Cardiac muscle cell (in vitro differentiated cells and primary cell): ENCODE data around the gene IFNLR1. TPM values are rescaled to one million over a fixed set of nuclear protein-coding genes. Genes with fewer than 3 reads are reported as not detected.
A peak's percentile ranks its signal among the peaks of the same experiment; 100 is the strongest.

Source experiments
- DNase-seq, 2 donors: peaks; one replicate each; pipeline versions ENCODE4 v3.0.0 to v3.0.0-alpha.2; 2010 to 2017; ENCODE audit warnings: low read depth in 1 of 2, low spot score in 1 of 2
- H3K27ac ChIP-seq: fragments of 200-600 bp; sonication (generic); 2 replicates; pipeline ENCODE4 v1.5.1; 2016
- H3K27me3 ChIP-seq: fragments of 200-600 bp; sonication (generic); 2 replicates; pipeline ENCODE4 v1.6.0; 2016; ENCODE audit warnings: control low read depth
- H3K36me3 ChIP-seq: fragments of 200-600 bp; sonication (generic); 2 replicates; pipeline ENCODE4 v1.5.1; 2016; ENCODE audit warnings: control low read depth
- H3K4me1 ChIP-seq: fragments of 200-600 bp; sonication (generic); 2 replicates; pipeline ENCODE4 v1.8.1; 2017; ENCODE audit warnings: low read depth, mild to moderate bottlenecking, mixed run types
- H3K4me3 ChIP-seq: fragments of 200-600 bp; sonication (generic); 2 replicates; pipeline ENCODE4 v1.5.1; 2016; ENCODE audit warnings: mild to moderate bottlenecking
- H3K9me3 ChIP-seq: fragments of 200-600 bp; sonication (generic); 2 replicates; pipeline ENCODE4 v1.5.1; 2017; ENCODE audit warnings: low read depth, mild to moderate bottlenecking, control low read depth
- CTCF ChIP-seq: IDR thresholded peaks from 2 replicates; pipeline ENCODE4 v1.5.1; 2012; ENCODE audit warnings: low read depth, mild to moderate bottlenecking, low read length
- polyA plus RNA-seq: library from polyadenylated mRNA; unstranded; fragments of >200 nt; fragmentation: Nextera tagmentation; extraction: Ambion mirVana; gene quantifications from 2 replicates; pipeline ENCODE4 v1.2.1, GENCODE V29; 2016
- total RNA-seq: library from RNA; depleted of rRNA; stranded (reverse); fragments of >200 nt; gene quantifications from 2 replicates; pipeline ENCODE4 v1.2.3, GENCODE V29; 2016

Gene IFNLR1
- total and polyA plus RNA-seq, 2 experiments from 2014 or later = 3.9 to 15.2 TPM

- Histone ChIP-seq H3K27me3 (no peaks in the 10 kb centered on the region), H3K4me1 (no peaks in the 10 kb centered on the region), H3K27ac (no peak overlapping the region), H3K36me3 (no peaks in the 10 kb centered on the region), H3K9me3 (no peaks in the 10 kb centered on the region), H3K4me3 (no peak overlapping the region)
- TF ChIP-seq CTCF = no peak
- DNase-seq = no peak
These were observed 17.8 kb downstream of the IFNLR1 start for GRCh38 chr1:24169286-24169685.

GRCh38 chr1:24168245-24168644, 18.8 kb downstream of the IFNLR1 start:
- H3K27ac ChIP-seq = peak overlapping the region; percentile 5
- H3K9me3 ChIP-seq = no peaks in the 10 kb centered on the region
- no peak for TF ChIP-seq CTCF
- no peak for DNase-seq
- H3K36me3 ChIP-seq = no peaks in the 10 kb centered on the region
- H3K4me3 ChIP-seq = no peak overlapping the region
- no peaks in the 10 kb centered on the region for H3K27me3 ChIP-seq
- no peaks in the 10 kb centered on the region for H3K4me1 ChIP-seq

GRCh38 chr1:24167008-24167407, 20.1 kb downstream of the IFNLR1 start:
- no peak overlapping the region for H3K4me3 ChIP-seq
- no peak for TF ChIP-seq CTCF
- DNase-seq = no peak
- H3K27ac ChIP-seq = no peak overlapping the region
- H3K4me1 ChIP-seq = no peaks in the 10 kb centered on the region
- H3K9me3 ChIP-seq = no peaks in the 10 kb centered on the region
- no peaks in the 10 kb centered on the region for H3K27me3 ChIP-seq
- no peaks in the 10 kb centered on the region for H3K36me3 ChIP-seq

GRCh38 chr1:24165500-24165899, 21.6 kb downstream of the IFNLR1 start:
- TF ChIP-seq CTCF = no peak
- H3K9me3 ChIP-seq = no peaks in the 10 kb centered on the region
- H3K27ac ChIP-seq = no peak overlapping the region
- no peak for DNase-seq
- no peaks in the 10 kb centered on the region for H3K4me1 ChIP-seq
- no peaks in the 10 kb centered on the region for H3K27me3 ChIP-seq
- H3K36me3 ChIP-seq = no peaks in the 10 kb centered on the region
- H3K4me3 ChIP-seq = no peak overlapping the region

- H3K9me3 ChIP-seq = no peaks in the 10 kb centered on the region
- no peaks in the 10 kb centered on the region for H3K4me1 ChIP-seq
- H3K27ac ChIP-seq = no peak overlapping the region
- no peak overlapping the region for H3K4me3 ChIP-seq
- no peak for DNase-seq
- H3K36me3 ChIP-seq = no peaks in the 10 kb centered on the region
- H3K27me3 ChIP-seq = no peaks in the 10 kb centered on the region
- TF ChIP-seq CTCF = no peak
These were observed 23.1 kb downstream of the IFNLR1 start for GRCh38 chr1:24164004-24164403.

GRCh38 chr1:24162201-24162600, 24.9 kb downstream of the IFNLR1 start:
- Histone ChIP-seq H3K36me3 (peaks cover 3% of the 10 kb centered on the region), H3K4me1 (no peaks in the 10 kb centered on the region), H3K27me3 (no peaks in the 10 kb centered on the region), H3K4me3 (no peak overlapping the region), H3K27ac (no peak overlapping the region), H3K9me3 (no peaks in the 10 kb centered on the region)
- no peak for TF ChIP-seq CTCF
- no peak for DNase-seq
